GM12878 (cell line): ENCODE results near the gene GPR108. TPM values are rescaled to one million over a fixed set of nuclear protein-coding genes. Genes with fewer than 3 reads are reported as not detected.

Experiments used
- ATAC-seq: fragments of 200-7000 bp; cut with Tn5 transposase; 3 replicates; pipeline ENCODE4 v1.9.1; 2020; ENCODE audit warnings: mild to moderate bottlenecking, moderate library complexity
- BruUV-seq: library from RNA; stranded (reverse); fragments of 400-500 nt; replicated peaks from 2 replicates; lab custom pipeline; 2021; lab: Mats Ljungman, UMichigan
- CTCF ChIA-PET: fragments of 300-600 bp; sonication (Branson Sonifier 250); formaldehyde crosslinking; extraction: SDS; loops from one replicate; lab custom pipeline; 2021; ENCODE audit warnings: inconsistent platforms; lab: Yijun Ruan, JAX
- POLR2A ChIA-PET: fragments of 350-600 bp; formaldehyde crosslinking; extraction: SDS; loops from one replicate; lab custom pipeline; 2021; ENCODE audit warnings: inconsistent platforms; lab: Charles Lee
- RAD21 ChIA-PET: fragments of 300-600 bp; sonication (Branson Sonifier 250); formaldehyde crosslinking; loops from one replicate; lab custom pipeline; 2023; ENCODE audit warnings: antibody characterized with exemption; ENCODE audit not compliant: unreplicated experiment; lab: Charles Lee
- SMC1A ChIA-PET: fragments of 300-600 bp; sonication (Branson Sonifier 250); formaldehyde crosslinking; loops from one replicate; lab custom pipeline; 2023; ENCODE audit not compliant: unreplicated experiment, uncharacterized antibody; lab: Charles Lee
- DNase-seq: peaks from one replicate; pipeline ENCODE4 v3.0.0-alpha.2; 2011; ENCODE audit warnings: low read depth, low spot score
- FAIRE-seq: peaks from 3 replicates; lab custom pipeline; 2011; peaks lifted over from hg19 to GRCh38; lab: Jason Lieb, UNC
- H2AFZ ChIP-seq: 2 replicates; pipeline ENCODE4 v1.6.0; 2011; ENCODE audit warnings: low read depth, low read length, control low read depth; ENCODE audit not compliant: control insufficient read depth
- H3K27ac ChIP-seq: 2 replicates; pipeline ENCODE4 v1.5.1; 2011; ENCODE audit warnings: control low read depth; ENCODE audit not compliant: control insufficient read depth, insufficient read depth
- H3K27me3 ChIP-seq, 2 experiments: replicated peaks in 1 of 2; 2 replicates each; pipeline versions ENCODE4 v1.6.0 to v1.6.1; 2011; ENCODE audit warnings: low read length in 1 of 2; ENCODE audit not compliant: control insufficient read depth in 2 of 2, insufficient read depth in 2 of 2
- H3K36me3 ChIP-seq, 2 experiments: 2 replicates each; pipeline ENCODE4 v1.5.1; 2011; ENCODE audit warnings: low read length in 1 of 2; ENCODE audit not compliant: control insufficient read depth in 2 of 2, insufficient read depth in 2 of 2
- H3K4me1 ChIP-seq: 2 replicates; pipeline ENCODE4 v1.6.1; 2011; ENCODE audit warnings: mild to moderate bottlenecking, low read length, moderate library complexity, mixed read lengths; ENCODE audit not compliant: control insufficient read depth, insufficient read depth
- H3K4me2 ChIP-seq: 2 replicates; pipeline ENCODE4 v1.6.0; 2011; ENCODE audit warnings: control low read depth; ENCODE audit not compliant: control insufficient read depth, insufficient read depth
- H3K4me3 ChIP-seq: fragments of 200-600 bp; sonication (generic); 2 replicates; pipeline ENCODE4 v1.5.1; 2016
- H3K79me2 ChIP-seq: 2 replicates; pipeline ENCODE4 v1.6.0; 2011; ENCODE audit warnings: low read length; ENCODE audit not compliant: control insufficient read depth, insufficient read depth
- H3K9ac ChIP-seq: 2 replicates; pipeline ENCODE4 v1.8.0; 2011; ENCODE audit warnings: low read length, control low read depth, mixed read lengths; ENCODE audit not compliant: control insufficient read depth, insufficient read depth
- H3K9me3 ChIP-seq: replicated peaks from 3 replicates; pipeline ENCODE4 v1.5.1; 2011; ENCODE audit warnings: mild to moderate bottlenecking, low read length; ENCODE audit not compliant: control insufficient read depth, insufficient read depth
- H4K20me1 ChIP-seq: 2 replicates; pipeline ENCODE4 v1.6.0; 2011; ENCODE audit not compliant: control insufficient read depth, insufficient read depth
- BMI1 ChIP-seq: fragments of 450-650 bp; IDR thresholded peaks from 2 replicates; pipeline ENCODE4 v1.6.1; 2016; ENCODE audit warnings: mild to moderate bottlenecking, moderate library complexity, borderline replicate concordance
- BRCA1 ChIP-seq: IDR thresholded peaks from 2 replicates; pipeline ENCODE4 v1.6.1; 2011; ENCODE audit warnings: low read depth, low read length, improper control_type of control experiment
- CBX5 ChIP-seq: sonication (generic); IDR thresholded peaks from 2 replicates; pipeline ENCODE4 v1.6.1; 2016; ENCODE audit warnings: low read depth, moderate library complexity, mild to moderate bottlenecking, inconsistent platforms
- EED ChIP-seq: sonication (generic); IDR thresholded peaks from 2 replicates; pipeline ENCODE4 v1.6.1; 2016; ENCODE audit warnings: antibody characterized with exemption, low read depth
- MEF2A ChIP-seq: IDR thresholded peaks from 2 replicates; pipeline ENCODE4 v1.6.1; 2011; ENCODE audit warnings: low read depth, mild to moderate bottlenecking, low read length, moderate library complexity; ENCODE audit not compliant: insufficient read depth
- NFYA ChIP-seq: IDR thresholded peaks from 2 replicates; pipeline ENCODE4 v1.6.1; 2011; ENCODE audit warnings: low read depth, mild to moderate bottlenecking, low read length, improper control_type of control experiment, borderline replicate concordance
- PAX5 ChIP-seq: IDR thresholded peaks from 2 replicates; pipeline ENCODE4 v1.6.1; 2011; ENCODE audit warnings: low read depth, low read length, borderline replicate concordance
- POLR2AphosphoS2 ChIP-seq: IDR thresholded peaks from 2 replicates; pipeline ENCODE4 v1.6.1; 2011; ENCODE audit warnings: low read depth, mild to moderate bottlenecking, low read length, improper control_type of control experiment, moderate library complexity
- SP1 ChIP-seq: IDR thresholded peaks from one replicate; pipeline ENCODE4 v1.6.1; 2011; ENCODE audit warnings: low read depth, low read length
- STAT1 ChIP-seq: fragments of 450-650 bp; conservative IDR thresholded peaks from 2 replicates; pipeline ENCODE4 v1.6.1; 2014; ENCODE audit warnings: antibody characterized with exemption, mild to moderate bottlenecking
- SUPT20H ChIP-seq: IDR thresholded peaks from 2 replicates; pipeline ENCODE4 v1.6.1; 2011; ENCODE audit warnings: low read depth, mild to moderate bottlenecking, low read length, moderate library complexity, borderline replicate concordance; ENCODE audit not compliant: control insufficient read depth
- ZNF207 ChIP-seq: fragments of 450-650 bp; IDR thresholded peaks from 2 replicates; pipeline ENCODE4 v1.6.1; 2014; ENCODE audit warnings: antibody characterized with exemption, mild to moderate bottlenecking, borderline replicate concordance
- WGBS: methylation state at CpG from one replicate; pipeline ENCODE4 v1.1.6; 2016; ENCODE audit warnings: low lambda C conversion rate; ENCODE audit not compliant: insufficient replicate concordance, insufficient coverage; ENCODE audit errors: missing lambda C conversion rate; 5-methylcytosine and 5-hydroxymethylcytosine counted together
- in situ Hi-C: fragments of 300-500 bp; cut with MboI; formaldehyde crosslinking; loops from 9 replicates; pipeline ENCODE4 v1.14.3; 2018; ENCODE audit warnings: mixed read lengths
- intact Hi-C: fragments of 100-400 bp; cut with micrococcal nuclease; formaldehyde crosslinking; loops from one replicate; pipeline ENCODE4 v1.14.2; 2022; ENCODE audit not compliant: unreplicated experiment
- polyA plus RNA-seq, 11 experiments: library from polyadenylated mRNA; depleted of rRNA in 4 of 11; unstranded in 6 of 11; stranded (reverse) in 5 of 11; fragments of >200 nt; fragmentation: Nextera tagmentation in 4 of 11; fragmentation: Illumina TruSeq in 1 of 11; extraction: Ambion mirVana in 4 of 11; extraction: Trizol in 1 of 11; gene quantifications; 1 replicate in 1 of 11; 2 replicates in 10 of 11; pipeline versions ENCODE4 v1.2.1 to v1.2.3, GENCODE V29; 2011 to 2016; ENCODE audit warnings: inconsistent platforms in 2 of 11, missing spikeins in 2 of 11, low read depth in 1 of 11
- total RNA-seq, 4 experiments: library from RNA; depleted of rRNA in 3 of 4; stranded (reverse); fragments of >200 nt in 3 of 4; fragmentation: Illumina TruSeq in 1 of 4; extraction: Trizol in 1 of 4; gene quantifications; 2 replicates each; pipeline versions ENCODE4 v1.2.1 to v1.2.3, GENCODE V29; 2013 to 2021
- TF ChIP-seq, protein P1 (sequence below): fragments of 450-650 bp; IDR thresholded peaks from 2 replicates; pipeline ENCODE4 v1.6.1; 2014; ENCODE audit warnings: mild to moderate bottlenecking

GPR108 gene
- total and polyA plus RNA-seq, 10 of the 15 experiments (the other 5 are each of a cell fraction or from before 2014, with no cell fraction given) = 4.4 to 87.2 (median 57.1) TPM

DNA sequence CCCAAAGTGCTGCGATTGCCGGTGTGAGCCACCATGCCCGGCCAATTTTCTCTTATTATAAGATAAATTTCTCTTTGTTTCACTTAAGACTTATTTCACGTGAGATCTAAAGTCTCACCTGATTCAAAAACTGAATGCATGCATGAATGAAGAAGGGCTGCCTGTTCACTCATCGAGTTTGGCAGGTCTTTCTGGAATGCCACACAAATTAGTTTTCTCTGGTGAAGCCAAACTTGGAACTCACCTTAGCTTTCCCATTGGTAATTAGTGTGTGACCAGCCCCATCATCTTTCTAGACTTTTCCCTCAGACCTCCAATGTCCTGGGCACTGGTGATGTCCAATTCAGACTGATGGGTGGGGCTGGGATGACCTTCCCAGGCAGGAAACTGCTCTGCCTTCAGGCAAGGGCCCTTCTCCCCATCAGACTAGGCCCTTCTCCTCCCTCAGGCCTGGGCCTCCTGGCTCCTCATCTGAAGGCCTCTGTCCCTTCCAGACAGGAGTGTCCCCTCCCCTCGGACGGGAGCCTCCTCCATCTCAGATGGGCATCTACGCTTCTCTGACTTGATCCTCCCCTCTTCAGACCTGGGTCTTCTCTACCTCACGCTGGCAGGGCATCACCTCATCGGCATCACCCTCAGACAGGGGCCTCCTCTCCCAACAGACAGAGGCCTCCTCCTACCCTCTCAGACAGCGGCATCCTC is 31.3 kb downstream of the GPR108 start (continued):
- TF ChIP-seq, protein P1, sequence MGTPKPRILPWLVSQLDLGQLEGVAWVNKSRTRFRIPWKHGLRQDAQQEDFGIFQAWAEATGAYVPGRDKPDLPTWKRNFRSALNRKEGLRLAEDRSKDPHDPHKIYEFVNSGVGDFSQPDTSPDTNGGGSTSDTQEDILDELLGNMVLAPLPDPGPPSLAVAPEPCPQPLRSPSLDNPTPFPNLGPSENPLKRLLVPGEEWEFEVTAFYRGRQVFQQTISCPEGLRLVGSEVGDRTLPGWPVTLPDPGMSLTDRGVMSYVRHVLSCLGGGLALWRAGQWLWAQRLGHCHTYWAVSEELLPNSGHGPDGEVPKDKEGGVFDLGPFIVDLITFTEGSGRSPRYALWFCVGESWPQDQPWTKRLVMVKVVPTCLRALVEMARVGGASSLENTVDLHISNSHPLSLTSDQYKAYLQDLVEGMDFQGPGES = no peak
- TF ChIP-seq CBX5 = no peak

DNA sequence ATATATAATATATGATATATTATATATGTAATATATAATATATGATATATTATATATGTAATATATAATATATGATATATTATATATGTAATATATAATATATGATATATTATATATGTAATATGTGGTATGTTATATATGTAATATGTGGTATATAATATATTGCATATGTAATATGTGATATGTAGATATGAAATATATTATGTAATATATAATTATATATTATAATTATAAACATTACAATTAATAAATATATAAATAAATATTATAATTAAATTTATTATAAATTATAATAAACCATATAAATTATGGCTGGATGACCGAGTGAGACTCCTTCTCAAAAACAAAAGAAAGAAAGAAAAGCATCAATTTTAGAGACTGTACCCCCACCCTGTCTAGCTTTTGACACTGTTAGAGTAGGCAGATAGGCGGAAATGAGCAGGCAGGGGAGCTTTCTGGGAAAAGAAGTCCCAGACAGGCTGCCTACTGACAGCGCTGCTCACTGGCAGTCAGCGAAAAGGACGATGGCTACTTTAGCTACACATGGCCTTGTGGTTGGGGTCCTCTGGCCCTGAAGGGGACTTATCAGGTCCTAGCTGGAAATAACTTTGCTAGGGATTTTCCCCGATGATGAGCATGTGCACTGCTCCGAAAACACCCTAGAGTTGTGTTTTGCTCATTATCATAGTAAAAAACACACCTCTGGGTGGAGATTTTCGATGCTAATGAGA is 36.6 kb downstream of the GPR108 start:
- Histone ChIP-seq H3K4me2 (no peak overlapping the region), H3K36me3 (no peaks in the 10 kb centered on the region), H4K20me1 (no peaks in the 10 kb centered on the region), H3K9me3 (no peaks in the 10 kb centered on the region), H3K27me3 (no peaks in the 10 kb centered on the region), H3K27ac (no peak overlapping the region), H2AFZ (no peak overlapping the region), H3K79me2 (no peaks in the 10 kb centered on the region), H3K9ac (no peak overlapping the region), H3K4me1 (no peaks in the 10 kb centered on the region), H3K4me3 (no peak overlapping the region)
- no peak for DNase-seq
- peak; percentile 38; the same call in 2 of the 3 replicates for ATAC-seq
- ChIA-PET SMC1A (no interaction called here), CTCF (no interaction called here), RAD21 (no interaction called here), POLR2A (no interaction called here)
- FAIRE-seq = no peak
- TF ChIP-seq EED (no peak), SUPT20H (no peak), MEF2A (no peak), PAX5 (no peak), BRCA1 (no peak), NFYA (no peak), BMI1 (no peak), STAT1 (no peak), ZNF207 (no peak), POLR2AphosphoS2 (no peak), SP1 (no peak)
- in situ Hi-C loops (no loop called here), intact Hi-C loops (no loop called here)
- BruUV-seq = no TSS peak
- 25% methylated on average over 8 of the region's 8 CpGs for WGBS
